Testis (tissue), 3 donors: ENCODE results near the gene PHF19. TPM values are rescaled to one million over a fixed set of nuclear protein-coding genes. Genes with fewer than 3 reads are reported as not detected.

Source experiments
- DNase-seq: peaks from one replicate; pipeline ENCODE4 v3.0.0-alpha.2; 2019
- H3K27ac ChIP-seq, 2 donors: fragments of 200-600 bp; sonication (generic); one replicate each; pipeline ENCODE4 v1.5.1; 2019
- H3K27me3 ChIP-seq: fragments of 200-600 bp; sonication (generic); one replicate; pipeline ENCODE4 v1.5.1; 2019
- H3K36me3 ChIP-seq: fragments of 200-600 bp; sonication (generic); one replicate; pipeline ENCODE4 v1.5.1; 2017; ENCODE audit warnings: low read depth; ENCODE audit errors: missing control alignments
- H3K4me1 ChIP-seq: fragments of 200-600 bp; sonication (generic); one replicate; pipeline ENCODE4 v1.5.1; 2019
- H3K4me3 ChIP-seq, 2 donors: fragments of 200-600 bp; sonication (generic); one replicate each; pipeline ENCODE4 v1.5.1; 2017 to 2019
- H3K9me3 ChIP-seq: fragments of 200-600 bp; sonication (generic); one replicate; pipeline ENCODE4 v1.5.1; 2017
- CTCF ChIP-seq, 3 experiments: fragments of 450-650 bp in 2 of 3; fragments of 200-600 bp in 1 of 3; sonication (generic) in 1 of 3; IDR thresholded peaks; one replicate each; pipeline ENCODE4 v1.5.1; 2016 to 2019; ENCODE audit warnings: antibody characterized with exemption in 3 of 3, mild to moderate bottlenecking in 2 of 3, moderate library complexity in 1 of 3
- POLR2A ChIP-seq: fragments of 450-650 bp; IDR thresholded peaks from one replicate; pipeline ENCODE4 v1.6.1; 2017; ENCODE audit warnings: antibody characterized with exemption, mild to moderate bottlenecking, moderate library complexity
- WGBS, 2 donors: methylation state at CpG; one replicate each; pipeline ENCODE4 v1.1.5; 2018; 5-methylcytosine and 5-hydroxymethylcytosine counted together
- intact Hi-C: fragments of 100-400 bp; cut with DNase I; formaldehyde crosslinking; loops from one replicate; pipeline ENCODE4 v1.15.1; 2023; ENCODE audit warnings: low total_unique reads
- polyA plus RNA-seq: library from polyadenylated mRNA; stranded (reverse); fragments of 350-450 nt; fragmentation: Illumina TruSeq; extraction: RNeasy Lipid Tissue Mini Kit (QIAGEN cat#74804); gene quantifications from one replicate; pipeline ENCODE4 v1.2.3, GENCODE V29; 2014; ENCODE audit warnings: low read depth, low replicate concordance; ENCODE audit not compliant: insufficient read depth
- total RNA-seq, 2 donors: library from RNA; depleted of rRNA; stranded (reverse); fragments of >200 nt; gene quantifications; one replicate each; pipeline ENCODE4 v1.2.3, GENCODE V29; 2016

Gene PHF19
- total and polyA plus RNA-seq, 3 donors from 2014 or later = 28.5 to 41.7 (median 40.3) TPM

GRCh38 chr9:120833325-120833724 lies 43.7 kb downstream of the PHF19 start:
- H3K27ac ChIP-seq = no peak overlapping the region
- 89 to 92% methylated on average over 7 of the region's 7 CpGs for WGBS, 2 donors
- H3K27me3 ChIP-seq = no peaks in the 10 kb centered on the region
- H3K36me3 ChIP-seq = no peaks in the 10 kb centered on the region
- H3K9me3 ChIP-seq = no peaks in the 10 kb centered on the region
- no peak for DNase-seq
- H3K4me1 ChIP-seq = no peaks in the 10 kb centered on the region
- no peak overlapping the region for H3K4me3 ChIP-seq
- TF ChIP-seq CTCF (IDR thresholded peaks at IDR 0.05) (no peak), POLR2A (no peak)
- intact Hi-C loops = no loop called here

- no peaks in the 10 kb centered on the region for H3K9me3 ChIP-seq
- H3K4me1 ChIP-seq = no peaks in the 10 kb centered on the region
- intact Hi-C loops = no loop called here
- no peaks in the 10 kb centered on the region for H3K27me3 ChIP-seq
- H3K4me3 ChIP-seq = no peak overlapping the region
- TF ChIP-seq CTCF (IDR thresholded peaks at IDR 0.05) = no peak
- no peak for TF ChIP-seq POLR2A
- H3K27ac ChIP-seq = no peak overlapping the region
- no peak for DNase-seq
- H3K36me3 ChIP-seq = no peaks in the 10 kb centered on the region
Observed at GRCh38 chr9:120832807-120833206, 44.2 kb downstream of the PHF19 start.

- TF ChIP-seq POLR2A (no peak), CTCF (IDR thresholded peaks at IDR 0.05) (no peak)
- no peak overlapping the region for H3K27ac ChIP-seq
- no peaks in the 10 kb centered on the region for H3K9me3 ChIP-seq
- H3K4me1 ChIP-seq = no peaks in the 10 kb centered on the region
- H3K36me3 ChIP-seq = no peaks in the 10 kb centered on the region
- H3K4me3 ChIP-seq = no peak overlapping the region
- no peak for DNase-seq
- no peaks in the 10 kb centered on the region for H3K27me3 ChIP-seq
- intact Hi-C loops = no loop called here
- 95 to 100% methylated on average over 3 of the region's 3 CpGs for WGBS, 2 donors
Observed at GRCh38 chr9:120830865-120831264, 46.1 kb downstream of the PHF19 start.

- intact Hi-C loops = no loop called here
- no peak for DNase-seq
- TF ChIP-seq CTCF (IDR thresholded peaks at IDR 0.05) (no peak), POLR2A (no peak)
- Histone ChIP-seq H3K36me3 (no peaks in the 10 kb centered on the region), H3K4me1 (no peaks in the 10 kb centered on the region), H3K27ac (no peak overlapping the region), H3K9me3 (no peaks in the 10 kb centered on the region), H3K27me3 (no peaks in the 10 kb centered on the region), H3K4me3 (no peak overlapping the region)
- 91% methylated on average over 3 of the region's 3 CpGs for WGBS, 2 donors
Observed at GRCh38 chr9:120830151-120830550, 46.8 kb downstream of the PHF19 start.

- no peak overlapping the region for H3K27ac ChIP-seq
- H3K27me3 ChIP-seq = no peaks in the 10 kb centered on the region
- H3K4me3 ChIP-seq = no peak overlapping the region
- no peaks in the 10 kb centered on the region for H3K9me3 ChIP-seq
- no peaks in the 10 kb centered on the region for H3K4me1 ChIP-seq
- TF ChIP-seq CTCF (IDR thresholded peaks at IDR 0.05) (no peak), POLR2A (no peak)
- no peaks in the 10 kb centered on the region for H3K36me3 ChIP-seq
- intact Hi-C loops = no loop called here
- 93% methylated on average over 1 of the region's 1 CpG for WGBS, 2 donors
- DNase-seq = no peak
Observed at GRCh38 chr9:120829650-120830049, 47.3 kb downstream of the PHF19 start.
